Measurements from ENCODE around the gene B4GALT2.

The B4GALT2 gene

GRCh38 chr1:43998000-43998378, 19.0 kb downstream of the B4GALT2 start:
- H3K9ac ChIP-seq (ENCODE audit: low read depth, low read length): no peak overlapping the region
- ATAC-seq (ENCODE audit: insufficient read depth, low read depth): no peak
- H3K4me3 ChIP-seq (ENCODE audit: low read depth in 1 of 2, low read length in 2 of 2): no peak overlapping the region
- H2AFZ ChIP-seq (ENCODE audit: low read depth, low read length): no peak overlapping the region
- no peak overlapping the region for H3K4me2 ChIP-seq (ENCODE audit: insufficient read depth, low read length)
- H3K9me3 ChIP-seq (ENCODE audit: insufficient read depth, low read length, severe bottlenecking): no peaks in the 10 kb centered on the region
- H3K79me2 ChIP-seq (ENCODE audit: insufficient read depth, low read length): no peaks in the 10 kb centered on the region
- TF ChIP-seq EZH2 (IDR thresholded peaks at IDR 0.05; ENCODE audit: borderline replicate concordance, low read depth, low read length, severe bottlenecking): no peak
- TF ChIP-seq CTCF (IDR thresholded peaks at IDR 0.05; ENCODE audit: borderline replicate concordance, extremely low read depth, low read length, poor library complexity, severe bottlenecking): no peak
- DNase-seq: no peak
- no peaks in the 10 kb centered on the region for H3K36me3 ChIP-seq (ENCODE audit: insufficient read depth, low read length)
- no peaks in the 10 kb centered on the region for H3K4me1 ChIP-seq (ENCODE audit: insufficient read depth, low read length)
- peaks cover 7% of the 10 kb centered on the region; the same call in 1 of the 2 replicates for H4K20me1 ChIP-seq (ENCODE audit: insufficient read depth, low read length)
- no peaks in the 10 kb centered on the region for H3K27me3 ChIP-seq (ENCODE audit: insufficient read depth, low read length, poor library complexity)
- H3K27ac ChIP-seq (ENCODE audit: low read length): no peak overlapping the region

- peaks cover 4% of the 10 kb centered on the region; the same call in 1 of the 2 replicates for H4K20me1 ChIP-seq (ENCODE audit: insufficient read depth, low read length)
- TF ChIP-seq EZH2 (IDR thresholded peaks at IDR 0.05; ENCODE audit: borderline replicate concordance, low read depth, low read length, severe bottlenecking) (no peak), CTCF (IDR thresholded peaks at IDR 0.05; ENCODE audit: borderline replicate concordance, extremely low read depth, low read length, poor library complexity, severe bottlenecking) (no peak)
- H3K9ac ChIP-seq (ENCODE audit: low read depth, low read length): no peak overlapping the region
- no peaks in the 10 kb centered on the region for H3K27me3 ChIP-seq (ENCODE audit: insufficient read depth, low read length, poor library complexity)
- H3K4me3 ChIP-seq (ENCODE audit: low read depth in 1 of 2, low read length in 2 of 2): no peak overlapping the region
- no peaks in the 10 kb centered on the region for H3K4me1 ChIP-seq (ENCODE audit: insufficient read depth, low read length)
- H3K4me2 ChIP-seq (ENCODE audit: insufficient read depth, low read length): no peak overlapping the region
- no peak overlapping the region for H3K27ac ChIP-seq (ENCODE audit: low read length)
- H3K79me2 ChIP-seq (ENCODE audit: insufficient read depth, low read length): no peaks in the 10 kb centered on the region
- DNase-seq: no peak
- no peaks in the 10 kb centered on the region for H3K36me3 ChIP-seq (ENCODE audit: insufficient read depth, low read length)
- H3K9me3 ChIP-seq (ENCODE audit: insufficient read depth, low read length, severe bottlenecking): no peaks in the 10 kb centered on the region
- no peak overlapping the region for H2AFZ ChIP-seq (ENCODE audit: low read depth, low read length)
- no peak for ATAC-seq (ENCODE audit: insufficient read depth, low read depth)
These were observed 20.4 kb downstream of the B4GALT2 start for GRCh38 chr1:43999455-43999854.

- Histone ChIP-seq H3K79me2 (ENCODE audit: insufficient read depth, low read length) (no peaks in the 10 kb centered on the region), H3K4me3 (ENCODE audit: low read depth in 1 of 2, low read length in 2 of 2) (no peak overlapping the region), H3K4me2 (ENCODE audit: insufficient read depth, low read length) (no peak overlapping the region), H3K27ac (ENCODE audit: low read length) (no peak overlapping the region), H3K9me3 (ENCODE audit: insufficient read depth, low read length, severe bottlenecking) (no peaks in the 10 kb centered on the region), H4K20me1 (ENCODE audit: insufficient read depth, low read length) (no peaks in the 10 kb centered on the region; the same call in 1 of the 2 replicates), H2AFZ (ENCODE audit: low read depth, low read length) (no peak overlapping the region), H3K9ac (ENCODE audit: low read depth, low read length) (no peak overlapping the region), H3K27me3 (ENCODE audit: insufficient read depth, low read length, poor library complexity) (no peaks in the 10 kb centered on the region), H3K36me3 (ENCODE audit: insufficient read depth, low read length) (no peaks in the 10 kb centered on the region), H3K4me1 (ENCODE audit: insufficient read depth, low read length) (no peaks in the 10 kb centered on the region)
- TF ChIP-seq EZH2 (IDR thresholded peaks at IDR 0.05; ENCODE audit: borderline replicate concordance, low read depth, low read length, severe bottlenecking) (no peak), CTCF (IDR thresholded peaks at IDR 0.05; ENCODE audit: borderline replicate concordance, extremely low read depth, low read length, poor library complexity, severe bottlenecking) (no peak)
- no peak for DNase-seq
- ATAC-seq (ENCODE audit: insufficient read depth, low read depth): no peak
These were observed 21.2 kb downstream of the B4GALT2 start for GRCh38 chr1:44000122-44000665.

All from DND-41 (cell line).